Astrocyte (in vitro differentiated cells and primary cell): Measurements from ENCODE around the gene EIF3L. TPM values are rescaled to one million over a fixed set of nuclear protein-coding genes. Genes with fewer than 3 reads are reported as not detected.

Experiments used
- DNase-seq: peaks from one replicate; pipeline ENCODE4 v3.0.0-alpha.2; 2010; ENCODE audit warnings: low read depth
- FAIRE-seq: peaks from 2 replicates; lab custom pipeline; 2011; peaks lifted over from hg19 to GRCh38; lab: Jason Lieb, UNC
- H2AFZ ChIP-seq: 2 replicates; pipeline ENCODE4 v1.6.0; 2012; ENCODE audit warnings: low read depth, low read length, inconsistent platforms
- H3K27ac ChIP-seq: 2 replicates; pipeline ENCODE4 v1.5.1; 2011; ENCODE audit warnings: low read depth, low read length, inconsistent platforms
- H3K27me3 ChIP-seq: 2 replicates; pipeline ENCODE4 v1.6.0; 2011; ENCODE audit warnings: low read length, inconsistent platforms; ENCODE audit not compliant: insufficient read depth
- H3K36me3 ChIP-seq: 2 replicates; pipeline ENCODE4 v1.5.1; 2011; ENCODE audit warnings: low read length, inconsistent platforms; ENCODE audit not compliant: insufficient read depth
- H3K4me1 ChIP-seq: 2 replicates; pipeline ENCODE4 v1.5.1; 2011; ENCODE audit warnings: low read length, inconsistent platforms; ENCODE audit not compliant: insufficient read depth
- H3K4me2 ChIP-seq: 2 replicates; pipeline ENCODE4 v1.6.0; 2012; ENCODE audit warnings: low read length, inconsistent platforms
- H3K4me3 ChIP-seq: 2 replicates; pipeline ENCODE4 v1.5.1; 2011; ENCODE audit warnings: low read depth, mild to moderate bottlenecking, low read length, inconsistent platforms; ENCODE audit not compliant: insufficient read depth
- H3K79me2 ChIP-seq: 2 replicates; pipeline ENCODE4 v1.6.0; 2012; ENCODE audit warnings: mild to moderate bottlenecking, low read length, inconsistent platforms; ENCODE audit not compliant: insufficient read depth
- H3K9ac ChIP-seq: 2 replicates; pipeline ENCODE4 v1.6.0; 2012; ENCODE audit warnings: mild to moderate bottlenecking, low read length, inconsistent platforms
- H3K9me3 ChIP-seq: 2 replicates; pipeline ENCODE4 v1.5.1; 2012; ENCODE audit warnings: low read depth, mild to moderate bottlenecking, low read length, inconsistent platforms; ENCODE audit not compliant: insufficient read depth
- H4K20me1 ChIP-seq: 2 replicates; pipeline ENCODE4 v1.6.0; 2012; ENCODE audit warnings: low read length, inconsistent platforms; ENCODE audit not compliant: insufficient read depth
- H3K27ac Mint-ChIP-seq: one replicate; pipeline ENCODE4 v1.8.0; 2021; ENCODE audit warnings: mild to moderate bottlenecking, mixed read lengths; ENCODE audit not compliant: unreplicated experiment
- H3K27me3 Mint-ChIP-seq: one replicate; pipeline ENCODE4 v1.8.0; 2021; ENCODE audit warnings: low read depth, mixed read lengths; ENCODE audit not compliant: unreplicated experiment
- H3K36me3 Mint-ChIP-seq: one replicate; pipeline ENCODE4 v1.8.0; 2021; ENCODE audit warnings: low read depth, mixed read lengths; ENCODE audit not compliant: unreplicated experiment
- H3K4me1 Mint-ChIP-seq: one replicate; pipeline ENCODE4 v1.8.0; 2021; ENCODE audit warnings: low read depth, mixed read lengths; ENCODE audit not compliant: unreplicated experiment
- H3K4me3 Mint-ChIP-seq: one replicate; pipeline ENCODE4 v1.8.0; 2021; ENCODE audit warnings: mild to moderate bottlenecking, moderate library complexity, mixed read lengths; ENCODE audit not compliant: unreplicated experiment
- H3K9me3 Mint-ChIP-seq: one replicate; pipeline ENCODE4 v1.8.0; 2021; ENCODE audit warnings: mild to moderate bottlenecking, mixed read lengths; ENCODE audit not compliant: unreplicated experiment
- EZH2 ChIP-seq: IDR thresholded peaks from 2 replicates; pipeline ENCODE4 v1.6.1; 2012; ENCODE audit warnings: mild to moderate bottlenecking, low read length, inconsistent platforms; ENCODE audit not compliant: insufficient read depth
- total RNA-seq: library from RNA; stranded (reverse); gene quantifications from 2 replicates; pipeline ENCODE4 v1.2.1, GENCODE V29; 2021
- TF ChIP-seq, protein P1 (sequence below): IDR thresholded peaks from 2 replicates; pipeline ENCODE4 v1.5.1; 2011; ENCODE audit warnings: low read depth, mild to moderate bottlenecking, inconsistent platforms, low read length, moderate library complexity; ENCODE audit not compliant: insufficient read depth

The EIF3L gene
- total RNA-seq, 1 donor from 2014 or later, result 323 TPM

DNA sequence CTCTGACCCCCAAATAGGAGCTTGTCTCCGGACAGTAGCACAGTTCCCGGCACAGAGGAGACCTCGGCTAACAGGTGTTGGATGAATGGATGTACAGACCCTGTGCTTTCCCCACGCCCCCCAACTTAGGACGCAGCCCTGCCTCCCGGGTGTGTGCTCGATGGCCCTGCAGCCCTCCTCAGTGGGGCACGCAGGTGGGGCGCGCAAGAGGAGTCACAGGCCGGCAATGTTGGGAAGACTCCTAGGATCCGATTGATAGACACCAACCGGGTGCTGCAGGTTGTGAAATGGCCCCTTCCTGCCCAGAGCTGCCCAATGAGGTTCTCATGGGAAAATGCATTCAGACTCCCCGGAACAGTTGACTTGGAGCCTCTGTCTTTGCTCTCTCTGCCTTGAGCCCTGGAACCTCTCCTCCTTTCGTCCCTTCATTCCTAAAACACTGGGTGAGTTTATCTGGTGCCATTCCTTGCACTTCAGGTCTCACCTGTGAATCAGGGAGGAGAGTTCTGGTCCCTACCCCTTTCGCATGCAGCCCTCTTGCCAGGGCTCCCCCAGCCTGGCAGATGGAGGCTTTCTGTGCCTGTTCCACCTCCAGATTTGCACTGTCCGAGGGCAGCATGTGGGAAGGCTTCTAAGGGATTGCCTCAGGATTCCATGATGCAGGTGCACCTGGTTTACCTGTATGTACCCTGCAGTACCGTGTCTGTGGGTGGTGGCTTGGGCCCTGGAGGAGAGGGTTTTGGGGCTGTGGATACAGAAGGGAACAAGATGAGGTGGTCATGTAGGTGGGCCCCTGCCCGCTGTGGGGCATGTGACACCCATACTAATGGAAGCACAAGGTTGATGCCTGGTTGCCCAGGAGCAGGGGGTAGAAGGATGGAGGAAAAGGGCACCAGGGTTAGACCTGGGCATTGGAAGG is 58.1 kb downstream of the EIF3L start:
- peaks cover 47% of the 10 kb centered on the region for H3K4me1 Mint-ChIP-seq
- FAIRE-seq, result no peak

DNA sequence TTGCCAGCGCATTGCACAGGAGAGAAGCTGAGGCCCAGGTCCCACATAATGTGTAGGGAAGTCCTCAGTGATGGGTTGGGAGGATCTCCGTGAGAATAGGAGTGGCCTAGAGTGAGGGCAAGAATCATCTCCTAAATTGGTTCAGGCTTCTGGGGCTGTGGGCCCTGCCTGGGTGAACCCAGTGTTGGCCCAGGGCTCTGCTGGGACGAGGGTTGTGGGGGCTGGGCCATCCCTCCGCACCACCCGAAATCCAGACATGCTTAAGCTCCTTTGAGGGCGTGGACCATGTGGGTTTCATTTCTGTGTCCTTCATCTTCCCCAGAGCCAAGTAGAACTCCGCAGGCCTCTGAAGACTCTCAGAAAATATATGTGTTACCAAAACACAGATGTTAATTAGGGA is 60.5 kb downstream of the EIF3L start:
- TF ChIP-seq, protein P1, sequence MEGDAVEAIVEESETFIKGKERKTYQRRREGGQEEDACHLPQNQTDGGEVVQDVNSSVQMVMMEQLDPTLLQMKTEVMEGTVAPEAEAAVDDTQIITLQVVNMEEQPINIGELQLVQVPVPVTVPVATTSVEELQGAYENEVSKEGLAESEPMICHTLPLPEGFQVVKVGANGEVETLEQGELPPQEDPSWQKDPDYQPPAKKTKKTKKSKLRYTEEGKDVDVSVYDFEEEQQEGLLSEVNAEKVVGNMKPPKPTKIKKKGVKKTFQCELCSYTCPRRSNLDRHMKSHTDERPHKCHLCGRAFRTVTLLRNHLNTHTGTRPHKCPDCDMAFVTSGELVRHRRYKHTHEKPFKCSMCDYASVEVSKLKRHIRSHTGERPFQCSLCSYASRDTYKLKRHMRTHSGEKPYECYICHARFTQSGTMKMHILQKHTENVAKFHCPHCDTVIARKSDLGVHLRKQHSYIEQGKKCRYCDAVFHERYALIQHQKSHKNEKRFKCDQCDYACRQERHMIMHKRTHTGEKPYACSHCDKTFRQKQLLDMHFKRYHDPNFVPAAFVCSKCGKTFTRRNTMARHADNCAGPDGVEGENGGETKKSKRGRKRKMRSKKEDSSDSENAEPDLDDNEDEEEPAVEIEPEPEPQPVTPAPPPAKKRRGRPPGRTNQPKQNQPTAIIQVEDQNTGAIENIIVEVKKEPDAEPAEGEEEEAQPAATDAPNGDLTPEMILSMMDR, result no peak
- TF ChIP-seq EZH2, result no peak
- H3K79me2 ChIP-seq, result peaks cover 64% of the 10 kb centered on the region
- H3K4me1 ChIP-seq, result peaks cover 32% of the 10 kb centered on the region
- H3K36me3 ChIP-seq, result peaks cover 10% of the 10 kb centered on the region
- no peaks in the 10 kb centered on the region for H3K27me3 ChIP-seq
- H3K9ac ChIP-seq, result no peak overlapping the region
- H2AFZ ChIP-seq, result no peak overlapping the region
- H3K27ac ChIP-seq, result no peak overlapping the region
- H3K4me3 ChIP-seq, result no peak overlapping the region
- H3K36me3 Mint-ChIP-seq, result peaks cover 11% of the 10 kb centered on the region
- FAIRE-seq (no peak), DNase-seq (no peak)
- H3K27me3 Mint-ChIP-seq, result no peaks in the 10 kb centered on the region
- H3K9me3 Mint-ChIP-seq, result no peaks in the 10 kb centered on the region
- H3K4me1 Mint-ChIP-seq, result peaks cover 47% of the 10 kb centered on the region
- H3K4me3 Mint-ChIP-seq, result peak overlapping the region; percentile 74
- H3K4me2 ChIP-seq, result no peak overlapping the region
- H3K27ac Mint-ChIP-seq, result no peak overlapping the region
- no peaks in the 10 kb centered on the region for H3K9me3 ChIP-seq
- H4K20me1 ChIP-seq, result peaks cover 59% of the 10 kb centered on the region

More for the DNA sequence above, 58.1 kb downstream of the EIF3L start:
- H3K4me2 ChIP-seq, result peak overlapping the region; percentile 100
- Mint-ChIP-seq H3K9me3 (no peaks in the 10 kb centered on the region), H3K4me3 (peak overlapping the region; percentile 85), H3K27ac (peak overlapping the region; percentile 87), H3K36me3 (peaks cover 9% of the 10 kb centered on the region), H3K27me3 (no peaks in the 10 kb centered on the region)
- H3K27ac ChIP-seq, result peak overlapping the region; percentile 99
- peak overlapping the region; percentile 88 for H3K9ac ChIP-seq
- no peak for DNase-seq
- peaks cover 60% of the 10 kb centered on the region for H3K79me2 ChIP-seq
- H3K9me3 ChIP-seq, result no peaks in the 10 kb centered on the region
- H3K4me3 ChIP-seq, result peak overlapping the region; percentile 84
- no peaks in the 10 kb centered on the region for H3K36me3 ChIP-seq
- no peaks in the 10 kb centered on the region for H3K27me3 ChIP-seq
- no peak for TF ChIP-seq EZH2
- TF ChIP-seq, protein P1, result no peak
- peaks cover 51% of the 10 kb centered on the region for H4K20me1 ChIP-seq
- H2AFZ ChIP-seq, result peak overlapping the region; percentile 7
- peaks cover 36% of the 10 kb centered on the region for H3K4me1 ChIP-seq
